ENCODE measurements around the gene FAM228A. TPM values are rescaled to one million over a fixed set of nuclear protein-coding genes. Genes with fewer than 3 reads are reported as not detected.
"Not testable (repeated sequence)": the region's sequence is repeated elsewhere in the genome, so short reads cannot be mapped to it uniquely, and the experiment has no call there.

The FAM228A gene
- total RNA-seq, 5 donors from 2014 or later (not counting 1 experiment from before 2014, with no cell fraction given): 0.20 to 0.70 (median 0.40) TPM; not detected in 1

GRCh38 chr2:24197213-24197612 lies 22.4 kb downstream of the FAM228A start:
- H3K4me1 ChIP-seq (ENCODE audit: control insufficient read depth in 1 of 2, extremely low read depth in 1 of 2, insufficient read depth in 2 of 2, low read length in 2 of 2); H3K27me3 ChIP-seq (replicated peaks in 1 of 2; ENCODE audit: control insufficient read depth in 2 of 2, extremely low read depth in 1 of 2, insufficient read depth in 2 of 2, low read length in 1 of 2); CTCF ChIA-PET; DNase-seq; H3K36me3 ChIP-seq (ENCODE audit: control insufficient read depth in 2 of 2, extremely low read depth in 1 of 2, insufficient read depth in 1 of 2, low read length in 1 of 2); H3K27ac ChIP-seq (ENCODE audit: low read length); H3K4me3 Mint-ChIP-seq; H3K9me3 Mint-ChIP-seq; H3K4me1 Mint-ChIP-seq; POLR2A ChIA-PET; ATAC-seq (replicated peaks in 1 of 4); H3K27me3 Mint-ChIP-seq; H3K27ac Mint-ChIP-seq; H3K9me3 ChIP-seq; H3K4me3 ChIP-seq (ENCODE audit: control insufficient read depth in 1 of 2, extremely low read depth in 1 of 2, low read length in 1 of 2): not testable (repeated sequence)
- no CpG with 5 or more reads among the region's 1 CpG for WGBS (ENCODE audit: insufficient coverage)
- peaks cover 23% of the 10 kb centered on the region for H3K36me3 Mint-ChIP-seq

- ATAC-seq (replicated peaks in 1 of 4) (no peak), DNase-seq (no peak)
- POLR2A ChIA-PET: no interaction called here
- peaks cover 46% of the 10 kb centered on the region for H3K36me3 Mint-ChIP-seq
- CTCF ChIA-PET: no interaction called here
- Histone ChIP-seq H3K36me3 (ENCODE audit: control insufficient read depth in 2 of 2, extremely low read depth in 1 of 2, insufficient read depth in 1 of 2, low read length in 1 of 2) (peaks cover 17 to 30% of the 10 kb centered on the region in 2 donors), H3K4me3 (ENCODE audit: control insufficient read depth in 1 of 2, extremely low read depth in 1 of 2, low read length in 1 of 2) (no peak overlapping the region), H3K9me3 (no peaks in the 10 kb centered on the region), H3K4me1 (ENCODE audit: control insufficient read depth in 1 of 2, extremely low read depth in 1 of 2, insufficient read depth in 2 of 2, low read length in 2 of 2) (no peaks in the 10 kb centered on the region), H3K27ac (ENCODE audit: low read length) (no peak overlapping the region), H3K27me3 (replicated peaks in 1 of 2; ENCODE audit: control insufficient read depth in 2 of 2, extremely low read depth in 1 of 2, insufficient read depth in 2 of 2, low read length in 1 of 2) (no peaks in the 10 kb centered on the region)
- H3K9me3 Mint-ChIP-seq: peaks cover 2 to 8% (median 5%) of the 10 kb centered on the region in 3 donors
- no peak overlapping the region for H3K4me3 Mint-ChIP-seq
- no peaks in the 10 kb centered on the region for H3K4me1 Mint-ChIP-seq
- 93% methylated on average over 6 of the region's 12 CpGs for WGBS (ENCODE audit: insufficient coverage)
- H3K27me3 Mint-ChIP-seq: no peaks in the 10 kb centered on the region
- no peak overlapping the region for H3K27ac Mint-ChIP-seq
Observed at GRCh38 chr2:24199968-24200590, 25.2 kb downstream of the FAM228A start.

GRCh38 chr2:24200799-24201198 lies 25.9 kb downstream of the FAM228A start:
- no peaks in the 10 kb centered on the region for H3K4me1 Mint-ChIP-seq
- no peaks in the 10 kb centered on the region for H3K9me3 ChIP-seq
- no peak for ATAC-seq (replicated peaks in 1 of 4)
- no peak overlapping the region for H3K27ac ChIP-seq (ENCODE audit: low read length)
- peaks cover 2 to 8% (median 5%) of the 10 kb centered on the region in 3 donors for H3K9me3 Mint-ChIP-seq
- H3K27ac Mint-ChIP-seq: no peak overlapping the region
- H3K27me3 ChIP-seq (replicated peaks in 1 of 2; ENCODE audit: control insufficient read depth in 2 of 2, extremely low read depth in 1 of 2, insufficient read depth in 2 of 2, low read length in 1 of 2): no peaks in the 10 kb centered on the region
- H3K27me3 Mint-ChIP-seq: no peaks in the 10 kb centered on the region
- ChIA-PET POLR2A (no interaction called here), CTCF (no interaction called here)
- WGBS (ENCODE audit: insufficient coverage): 95% methylated on average over 3 of the region's 3 CpGs
- H3K4me3 Mint-ChIP-seq: no peak overlapping the region
- peaks cover 19 to 37% of the 10 kb centered on the region in 2 donors for H3K36me3 ChIP-seq (ENCODE audit: control insufficient read depth in 2 of 2, extremely low read depth in 1 of 2, insufficient read depth in 1 of 2, low read length in 1 of 2)
- no peak overlapping the region for H3K4me3 ChIP-seq (ENCODE audit: control insufficient read depth in 1 of 2, extremely low read depth in 1 of 2, low read length in 1 of 2)
- no peak for DNase-seq
- peaks cover 53% of the 10 kb centered on the region for H3K36me3 Mint-ChIP-seq
- H3K4me1 ChIP-seq (ENCODE audit: control insufficient read depth in 1 of 2, extremely low read depth in 1 of 2, insufficient read depth in 2 of 2, low read length in 2 of 2): no peaks in the 10 kb centered on the region

DNA sequence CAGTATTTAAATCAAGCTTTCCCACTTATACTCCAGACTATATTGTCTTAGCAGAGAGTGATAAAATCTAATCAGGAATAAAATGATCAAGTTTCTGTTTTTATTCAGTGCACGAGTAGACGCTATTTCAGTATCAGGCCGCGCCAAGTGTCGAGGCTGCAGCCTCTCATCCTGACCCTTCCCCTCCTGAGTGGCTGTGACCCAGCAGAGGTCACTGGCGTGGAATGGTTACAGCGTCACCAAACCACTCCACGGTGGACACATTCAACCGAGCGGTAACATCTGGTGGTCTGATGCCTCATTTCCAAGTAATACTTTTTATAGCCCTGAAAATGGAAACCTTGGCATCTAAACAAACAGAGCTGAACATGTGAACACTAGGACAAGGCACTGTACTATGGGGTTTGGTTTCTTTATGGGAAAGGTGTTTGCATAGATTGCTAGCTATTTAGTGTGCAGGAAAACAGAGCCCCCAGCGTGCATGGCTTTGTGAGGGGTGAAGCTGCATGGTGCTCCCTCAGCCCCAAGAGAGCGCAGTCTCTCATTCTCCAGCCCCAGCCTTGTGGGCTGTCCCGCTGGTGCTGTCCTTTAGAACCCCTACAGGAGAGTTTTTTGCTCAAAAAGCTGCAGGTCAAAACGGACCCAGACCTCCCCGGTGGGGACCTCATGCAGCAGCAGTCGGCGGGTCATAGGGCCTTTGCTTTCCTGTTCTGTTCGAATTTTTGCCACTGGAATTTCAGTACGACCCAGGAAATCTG lies 28.4 kb downstream of the FAM228A start:
- H3K27ac ChIP-seq (ENCODE audit: low read length): no peak overlapping the region
- CTCF ChIA-PET: interaction anchor here in 1 of 2 donors (0.6 kb wide), 1 partner anchor 118 kb away, joined by 4 read pairs; no protein-coding TSS in a partner anchor
- H3K4me3 ChIP-seq (ENCODE audit: control insufficient read depth in 1 of 2, extremely low read depth in 1 of 2, low read length in 1 of 2): no peak overlapping the region
- WGBS (ENCODE audit: insufficient coverage): 97% methylated on average over 12 of the region's 19 CpGs
- H3K9me3 Mint-ChIP-seq: no peaks in the 10 kb centered on the region
- peaks cover 74% of the 10 kb centered on the region for H3K36me3 Mint-ChIP-seq
- POLR2A ChIA-PET: no interaction called here
- H3K27me3 ChIP-seq (replicated peaks in 1 of 2; ENCODE audit: control insufficient read depth in 2 of 2, extremely low read depth in 1 of 2, insufficient read depth in 2 of 2, low read length in 1 of 2): no peaks in the 10 kb centered on the region
- H3K27ac Mint-ChIP-seq: no peak overlapping the region
- DNase-seq (no peak), ATAC-seq (replicated peaks in 1 of 4) (no peak)
- no peaks in the 10 kb centered on the region for H3K4me1 ChIP-seq (ENCODE audit: control insufficient read depth in 1 of 2, extremely low read depth in 1 of 2, insufficient read depth in 2 of 2, low read length in 2 of 2)
- H3K4me1 Mint-ChIP-seq: no peaks in the 10 kb centered on the region
- no peaks in the 10 kb centered on the region for H3K27me3 Mint-ChIP-seq
- H3K36me3 ChIP-seq (ENCODE audit: control insufficient read depth in 2 of 2, extremely low read depth in 1 of 2, insufficient read depth in 1 of 2, low read length in 1 of 2): peaks cover 20 to 51% of the 10 kb centered on the region in 2 donors
- peak overlapping the region in 1 of 3 donors; percentile 9 for H3K4me3 Mint-ChIP-seq
- H3K9me3 ChIP-seq: no peaks in the 10 kb centered on the region

GRCh38 chr2:24203787-24204150 lies 28.9 kb downstream of the FAM228A start:
- WGBS (ENCODE audit: insufficient coverage): 94% methylated on average over 2 of the region's 5 CpGs
- Histone ChIP-seq H3K27me3 (replicated peaks in 1 of 2; ENCODE audit: control insufficient read depth in 2 of 2, extremely low read depth in 1 of 2, insufficient read depth in 2 of 2, low read length in 1 of 2) (no peaks in the 10 kb centered on the region), H3K27ac (ENCODE audit: low read length) (no peak overlapping the region), H3K4me3 (ENCODE audit: control insufficient read depth in 1 of 2, extremely low read depth in 1 of 2, low read length in 1 of 2) (no peak overlapping the region), H3K4me1 (ENCODE audit: control insufficient read depth in 1 of 2, extremely low read depth in 1 of 2, insufficient read depth in 2 of 2, low read length in 2 of 2) (no peaks in the 10 kb centered on the region), H3K36me3 (ENCODE audit: control insufficient read depth in 2 of 2, extremely low read depth in 1 of 2, insufficient read depth in 1 of 2, low read length in 1 of 2) (peaks cover 26 to 56% of the 10 kb centered on the region in 2 donors), H3K9me3 (no peaks in the 10 kb centered on the region)
- POLR2A ChIA-PET: no interaction called here
- CTCF ChIA-PET: interaction anchor here in 1 of 2 donors (0.6 kb wide), 1 partner anchor 119 kb away, joined by 4 read pairs; no protein-coding TSS in a partner anchor
- Mint-ChIP-seq H3K4me3 (peak overlapping the region in 1 of 3 donors; percentile 9), H3K9me3 (no peaks in the 10 kb centered on the region), H3K27ac (no peak overlapping the region), H3K4me1 (no peaks in the 10 kb centered on the region), H3K27me3 (no peaks in the 10 kb centered on the region), H3K36me3 (peaks cover 80% of the 10 kb centered on the region)
- ATAC-seq (replicated peaks in 1 of 4): no peak
- DNase-seq: no peak

GRCh38 chr2:24204505-24204904 lies 29.7 kb downstream of the FAM228A start:
- no peak overlapping the region for H3K27ac Mint-ChIP-seq
- ChIA-PET POLR2A (no interaction called here), CTCF (no interaction called here)
- ATAC-seq (replicated peaks in 1 of 4) (no peak), DNase-seq (no peak)
- no peak overlapping the region for H3K4me3 ChIP-seq (ENCODE audit: control insufficient read depth in 1 of 2, extremely low read depth in 1 of 2, low read length in 1 of 2)
- H3K4me1 Mint-ChIP-seq: no peaks in the 10 kb centered on the region
- H3K9me3 Mint-ChIP-seq: no peaks in the 10 kb centered on the region
- H3K36me3 Mint-ChIP-seq: peaks cover 82% of the 10 kb centered on the region
- H3K4me3 Mint-ChIP-seq: no peak overlapping the region
- H3K27me3 ChIP-seq (replicated peaks in 1 of 2; ENCODE audit: control insufficient read depth in 2 of 2, extremely low read depth in 1 of 2, insufficient read depth in 2 of 2, low read length in 1 of 2): no peaks in the 10 kb centered on the region
- 99% methylated on average over 12 of the region's 12 CpGs for WGBS (ENCODE audit: insufficient coverage)
- no peaks in the 10 kb centered on the region for H3K27me3 Mint-ChIP-seq
- no peak overlapping the region for H3K27ac ChIP-seq (ENCODE audit: low read length)
- H3K4me1 ChIP-seq (ENCODE audit: control insufficient read depth in 1 of 2, extremely low read depth in 1 of 2, insufficient read depth in 2 of 2, low read length in 2 of 2): no peaks in the 10 kb centered on the region
- H3K36me3 ChIP-seq (ENCODE audit: control insufficient read depth in 2 of 2, extremely low read depth in 1 of 2, insufficient read depth in 1 of 2, low read length in 1 of 2): peaks cover 29 to 64% of the 10 kb centered on the region in 2 donors
- H3K9me3 ChIP-seq: no peaks in the 10 kb centered on the region
